Loucy (cell line): ENCODE data around the gene CTIF.

Experiments
- EZH2phosphoT487 ChIP-seq: fragments of 200-600 bp; IDR thresholded peaks from 2 replicates; pipeline ENCODE4 v1.6.1; 2018; ENCODE audit warnings: antibody characterized with exemption, mild to moderate bottlenecking, moderate library complexity, borderline replicate concordance
- TF ChIP-seq, protein P1 (sequence below): fragments of 200-600 bp; sonication (generic); conservative IDR thresholded peaks from 2 replicates; pipeline ENCODE4 v1.5.1; 2014; ENCODE audit warnings: mild to moderate bottlenecking, antibody characterized with exemption, low read length

DNA sequence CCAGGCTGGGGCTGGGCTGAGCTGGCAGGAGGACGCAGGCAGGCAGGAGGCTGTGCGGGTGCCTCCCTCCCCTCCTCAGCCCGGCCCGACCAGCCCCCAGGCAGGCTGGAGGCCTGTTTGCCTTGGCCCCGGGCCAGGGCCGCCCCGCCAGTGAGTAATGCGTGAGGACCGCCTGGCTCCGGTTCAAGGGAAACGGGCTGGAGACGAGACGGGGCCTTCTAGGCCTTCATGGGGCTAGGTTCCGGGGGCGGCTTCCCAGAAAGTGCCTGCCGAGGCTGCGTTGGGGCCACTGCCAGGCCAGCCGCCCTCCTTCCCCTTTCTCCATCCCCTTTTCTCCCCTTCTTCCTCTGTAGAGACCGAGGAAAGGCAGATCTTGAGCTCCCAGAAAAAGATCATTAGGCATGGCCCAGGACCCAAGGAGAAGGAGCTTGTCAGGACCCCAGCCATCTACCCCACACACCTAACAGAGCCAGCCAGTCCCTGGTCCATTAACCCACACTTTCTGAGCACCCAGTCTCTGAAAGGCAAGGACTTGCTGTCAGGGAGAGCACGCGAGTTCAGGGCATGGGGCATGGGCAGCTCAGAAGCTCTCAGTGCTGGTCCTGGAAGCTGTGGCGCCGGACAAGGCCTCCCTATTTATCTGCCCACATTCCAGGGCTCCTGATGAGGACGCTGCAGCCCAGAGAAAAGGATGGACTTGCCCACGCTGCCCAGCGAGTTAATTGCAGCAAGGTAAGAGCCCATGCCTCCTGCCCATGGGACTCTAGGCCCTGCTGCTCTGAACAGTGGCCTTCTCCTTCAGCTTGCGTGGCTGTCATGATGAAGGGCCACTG is 363.4 kb downstream of the CTIF start:
- TF ChIP-seq, protein P1, sequence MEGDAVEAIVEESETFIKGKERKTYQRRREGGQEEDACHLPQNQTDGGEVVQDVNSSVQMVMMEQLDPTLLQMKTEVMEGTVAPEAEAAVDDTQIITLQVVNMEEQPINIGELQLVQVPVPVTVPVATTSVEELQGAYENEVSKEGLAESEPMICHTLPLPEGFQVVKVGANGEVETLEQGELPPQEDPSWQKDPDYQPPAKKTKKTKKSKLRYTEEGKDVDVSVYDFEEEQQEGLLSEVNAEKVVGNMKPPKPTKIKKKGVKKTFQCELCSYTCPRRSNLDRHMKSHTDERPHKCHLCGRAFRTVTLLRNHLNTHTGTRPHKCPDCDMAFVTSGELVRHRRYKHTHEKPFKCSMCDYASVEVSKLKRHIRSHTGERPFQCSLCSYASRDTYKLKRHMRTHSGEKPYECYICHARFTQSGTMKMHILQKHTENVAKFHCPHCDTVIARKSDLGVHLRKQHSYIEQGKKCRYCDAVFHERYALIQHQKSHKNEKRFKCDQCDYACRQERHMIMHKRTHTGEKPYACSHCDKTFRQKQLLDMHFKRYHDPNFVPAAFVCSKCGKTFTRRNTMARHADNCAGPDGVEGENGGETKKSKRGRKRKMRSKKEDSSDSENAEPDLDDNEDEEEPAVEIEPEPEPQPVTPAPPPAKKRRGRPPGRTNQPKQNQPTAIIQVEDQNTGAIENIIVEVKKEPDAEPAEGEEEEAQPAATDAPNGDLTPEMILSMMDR = no peak
- no peak for TF ChIP-seq EZH2phosphoT487
